Lung (tissue), 12 donors: ENCODE measurements around the gene ARMC8. TPM values are rescaled to one million over a fixed set of nuclear protein-coding genes. Genes with fewer than 3 reads are reported as not detected.
"Not testable (repeated sequence)": the region's sequence is repeated elsewhere in the genome, so short reads cannot be mapped to it uniquely, and the experiment has no call there.

Source experiments
- ATAC-seq: fragments of 200-7000 bp; cut with Tn5 transposase; one replicate; pipeline ENCODE4 v1.9.1; 2020; ENCODE audit warnings: moderate number of reproducible peaks; ENCODE audit not compliant: insufficient read depth, low FRiP score
- DNase-seq, 3 donors: peaks; one replicate each; pipeline ENCODE4 v3.0.0-alpha.2; 2013 to 2017
- H3K27ac ChIP-seq, 2 donors: one replicate each; pipeline ENCODE4 v1.5.1; 2013; ENCODE audit warnings: mild to moderate bottlenecking in 2 of 2, moderate library complexity in 2 of 2, control low read depth in 1 of 2, inconsistent platforms in 1 of 2, low read depth in 1 of 2, low read length in 1 of 2
- H3K27me3 ChIP-seq, 3 donors: one replicate each; pipeline ENCODE4 v1.5.1; 2013; ENCODE audit warnings: low read length in 2 of 3; ENCODE audit not compliant: control insufficient read depth in 3 of 3, insufficient read depth in 3 of 3
- H3K36me3 ChIP-seq, 4 donors: one replicate each; pipeline ENCODE4 v1.5.1; 2013; ENCODE audit warnings: low read length in 4 of 4, mild to moderate bottlenecking in 1 of 4, moderate library complexity in 1 of 4; ENCODE audit not compliant: control insufficient read depth in 4 of 4, insufficient read depth in 4 of 4
- H3K4me1 ChIP-seq, 5 donors: one replicate each; pipeline ENCODE4 v1.5.1; 2013; ENCODE audit warnings: low read length in 5 of 5, mild to moderate bottlenecking in 2 of 5, moderate library complexity in 1 of 5; ENCODE audit not compliant: control insufficient read depth in 5 of 5, insufficient read depth in 5 of 5
- H3K4me3 ChIP-seq: one replicate; pipeline ENCODE4 v1.5.1; 2013; ENCODE audit warnings: mild to moderate bottlenecking, control low read depth, moderate library complexity
- H3K9ac ChIP-seq, 2 donors: one replicate each; pipeline ENCODE4 v1.5.1; 2013; ENCODE audit warnings: low read length in 2 of 2, control low read depth in 1 of 2; ENCODE audit not compliant: insufficient read depth in 1 of 2
- H3K9me3 ChIP-seq, 4 donors: one replicate each; pipeline ENCODE4 v1.5.1; 2013; ENCODE audit warnings: low read length in 3 of 4, mild to moderate bottlenecking in 1 of 4, moderate library complexity in 1 of 4; ENCODE audit not compliant: control insufficient read depth in 4 of 4, insufficient read depth in 3 of 4
- CTCF ChIP-seq: IDR thresholded peaks from 2 replicates; pipeline ENCODE4 v1.5.1; 2012; ENCODE audit warnings: mild to moderate bottlenecking; ENCODE audit errors: control extremely low read depth, extremely low read depth
- WGBS, 2 donors: extraction: QIAGEN DNeasy Blood & Tissue Kit; methylation state at CpG; one replicate each; pipeline ENCODE4 v1.1.7; 2013; 5-methylcytosine and 5-hydroxymethylcytosine counted together
- polyA plus RNA-seq, 2 donors: library from polyadenylated mRNA; stranded (reverse); fragments of 200-250 nt; gene quantifications; one replicate each; pipeline ENCODE4 v1.2.1, GENCODE V29; 2013
- total RNA-seq, 2 donors: library from RNA; depleted of rRNA in 1 of 2; stranded (reverse); fragments of >200 nt in 1 of 2; gene quantifications; one replicate each; pipeline ENCODE4 v1.2.1, GENCODE V29; 2014 to 2021
- donor health status: control.
- donor health status: control.
- donor health status: Bipolar disorder and iron deficiency.
- donor health status: healthy.
- donor health status: DM: yes; HTN: yes; CAD: no.

ARMC8 gene
- total and polyA plus RNA-seq, 4 donors, result 14.2 to 68.8 (median 37.9) TPM

GRCh38 chr3:138140940-138141339 lies 46.2 kb upstream of the ARMC8 start:
- Histone ChIP-seq H3K9me3 (no peaks in the 10 kb centered on the region), H3K27me3 (no peaks in the 10 kb centered on the region), H3K36me3 (no peaks in the 10 kb centered on the region), H3K4me3 (no peak overlapping the region), H3K27ac (no peak overlapping the region), H3K9ac (no peak overlapping the region), H3K4me1 (no peaks in the 10 kb centered on the region)
- DNase-seq (no peak), ATAC-seq (no peak)
- TF ChIP-seq CTCF, result no peak

GRCh38 chr3:138142181-138142580 lies 44.9 kb upstream of the ARMC8 start:
- not testable (repeated sequence) for H3K9me3 ChIP-seq, H3K4me3 ChIP-seq, H3K9ac ChIP-seq, DNase-seq, H3K27me3 ChIP-seq, H3K36me3 ChIP-seq, ATAC-seq, H3K4me1 ChIP-seq, H3K27ac ChIP-seq
- 90 to 94% methylated on average over 3 of the region's 3 CpGs for WGBS, 2 donors

DNA sequence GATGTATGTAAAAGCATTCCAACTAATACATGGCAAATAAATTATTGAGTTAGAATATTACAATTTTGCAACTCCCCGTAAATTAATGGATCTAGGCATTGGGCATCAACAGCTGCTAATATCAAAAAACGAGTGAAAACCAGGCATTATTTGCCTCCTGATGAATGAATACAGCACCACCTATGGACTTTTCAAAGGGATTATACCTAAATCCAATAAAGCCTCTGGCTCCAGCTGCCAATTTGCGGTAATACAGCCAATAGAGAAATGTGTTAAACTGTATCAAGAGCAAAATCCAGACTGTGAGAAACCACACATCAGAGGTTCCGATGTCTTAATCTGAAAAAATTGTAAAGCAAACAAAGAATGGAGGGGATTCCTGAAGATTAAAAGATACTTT lies 38.6 kb upstream of the ARMC8 start:
- 73 to 78% methylated on average over 4 of the region's 4 CpGs for WGBS, 2 donors
- Histone ChIP-seq H3K36me3 (no peaks in the 10 kb centered on the region), H3K27ac (no peak overlapping the region), H3K9ac (no peak overlapping the region), H3K27me3 (no peaks in the 10 kb centered on the region), H3K4me1 (no peaks in the 10 kb centered on the region), H3K4me3 (no peak overlapping the region), H3K9me3 (no peaks in the 10 kb centered on the region)
- DNase-seq, result no peak
- TF ChIP-seq CTCF, result no peak
- ATAC-seq, result no peak

- Histone ChIP-seq H3K27me3 (no peaks in the 10 kb centered on the region), H3K4me1 (no peaks in the 10 kb centered on the region), H3K9me3 (no peaks in the 10 kb centered on the region), H3K36me3 (no peaks in the 10 kb centered on the region), H3K9ac (no peak overlapping the region), H3K27ac (no peak overlapping the region), H3K4me3 (no peak overlapping the region)
- DNase-seq (no peak), ATAC-seq (no peak)
- no peak for TF ChIP-seq CTCF
Measured at GRCh38 chr3:138154534-138154933, 32.6 kb upstream of the ARMC8 start.
